SK-N-MC (cell line): ENCODE measurements around the gene MRPL39.

Source experiments
- EZH2 ChIP-seq: fragments of 200-600 bp; sonication (generic); IDR thresholded peaks from one replicate; pipeline ENCODE4 v1.6.1; 2017; ENCODE audit warnings: antibody characterized with exemption
- POLR2AphosphoS5 ChIP-seq: IDR thresholded peaks from 2 replicates; pipeline ENCODE4 v1.6.1; 2012; ENCODE audit warnings: mild to moderate bottlenecking, low read depth, low read length, borderline replicate concordance

DNA sequence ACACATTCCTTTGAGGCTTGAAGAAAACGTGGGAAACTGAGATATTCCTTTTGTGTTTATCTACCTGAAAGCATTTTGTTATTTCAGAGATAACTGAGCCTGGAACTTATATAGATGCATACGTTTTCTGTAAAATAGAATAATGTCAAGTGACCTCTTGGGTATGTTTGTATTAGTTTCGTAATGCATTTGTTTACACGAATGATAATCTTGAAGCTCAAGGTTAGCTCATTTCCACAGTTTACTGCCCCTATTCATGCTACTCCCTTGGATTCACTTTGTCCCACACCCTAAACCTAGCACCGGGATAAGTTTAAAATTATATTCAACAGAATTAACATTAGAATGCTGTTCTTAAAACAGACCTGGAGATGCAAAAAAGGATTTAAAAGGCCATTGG lies 54.4 kb downstream of the MRPL39 start:
- TF ChIP-seq EZH2 (no peak), POLR2AphosphoS5 (no peak)
